MV-4-11 (cell line): Measurements from ENCODE around the gene RPS6KA5.
A peak's percentile ranks its signal among the peaks of the same experiment; 100 is the strongest.
"Not testable (repeated sequence)": the region's sequence is repeated elsewhere in the genome, so short reads cannot be mapped to it uniquely, and the experiment has no call there.

Experiments
- DNase-seq: peaks from one replicate; lab custom pipeline; 2025; lab: John Stamatoyannopoulos, UW

Gene RPS6KA5

GRCh38 chr14:90870950-90871604 lies 189.4 kb downstream of the RPS6KA5 start:
- DNase-seq: no peak

DNA sequence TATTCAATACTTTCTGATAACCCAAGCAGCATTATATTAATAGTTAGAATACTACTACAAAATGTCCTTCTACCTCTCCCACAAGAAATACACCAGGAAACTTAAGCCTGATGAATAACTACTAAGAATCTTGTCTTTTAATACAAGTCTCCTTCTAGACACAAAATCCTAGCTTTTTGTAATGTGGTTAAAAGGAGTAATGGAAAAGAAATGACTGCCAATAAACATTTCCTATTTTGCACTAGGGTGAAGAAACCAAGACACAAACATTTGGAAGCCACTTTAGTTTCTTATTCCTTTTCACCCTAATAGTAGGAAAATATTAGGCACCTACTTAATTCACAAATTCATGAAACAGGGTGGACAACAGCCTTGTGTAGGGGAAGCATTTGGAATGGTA lies 192.9 kb downstream of the RPS6KA5 start:
- no peak for DNase-seq

- no peak for DNase-seq
These were observed 193.6 kb downstream of the RPS6KA5 start for GRCh38 chr14:90866833-90867232.

- no peak for DNase-seq
These were observed 195.7 kb downstream of the RPS6KA5 start for GRCh38 chr14:90864741-90865140.

DNA sequence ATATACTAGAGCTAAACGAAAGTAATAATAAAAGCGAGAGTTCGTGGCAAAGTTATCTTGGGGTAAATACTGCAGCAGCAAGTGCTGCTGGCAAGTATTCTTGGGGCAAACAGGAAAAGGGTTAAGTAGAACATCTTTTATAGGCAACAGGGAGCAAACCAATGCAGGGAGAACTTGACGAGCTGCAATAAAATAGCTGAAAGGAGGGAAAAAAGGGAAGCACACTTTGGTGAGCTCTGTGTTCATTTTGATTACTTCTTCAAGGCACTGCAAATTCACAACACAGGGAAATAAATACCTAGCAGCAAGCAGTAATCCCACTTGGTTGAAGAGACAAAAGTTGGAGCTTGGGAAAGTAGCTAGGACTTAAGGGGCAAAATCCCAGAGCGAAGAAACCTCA lies 201.9 kb downstream of the RPS6KA5 start:
- no peak for DNase-seq

DNA sequence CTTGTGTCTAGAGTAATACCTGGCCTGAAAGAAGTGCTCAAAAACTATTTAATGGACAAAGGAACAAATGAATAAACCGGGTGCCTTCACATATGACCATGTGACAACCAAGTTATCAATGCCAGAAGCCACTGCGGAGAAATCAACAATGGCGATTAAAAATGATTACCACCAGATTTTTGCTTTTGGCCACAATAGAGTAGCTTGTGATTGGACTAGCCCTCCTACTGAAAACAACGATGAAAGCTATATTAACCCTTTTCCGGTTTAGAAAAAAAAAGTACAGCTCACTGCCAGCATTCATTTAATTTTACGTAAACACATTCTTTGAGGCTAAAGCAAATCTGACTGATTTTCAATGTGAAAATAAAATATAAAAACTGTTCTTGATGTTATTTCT lies 202.6 kb downstream of the RPS6KA5 start:
- no peak for DNase-seq

- DNase-seq: not testable (repeated sequence)
These were observed 204.3 kb downstream of the RPS6KA5 start for GRCh38 chr14:90856115-90856514.

GRCh38 chr14:90853116-90853515 lies 207.3 kb downstream of the RPS6KA5 start:
- DNase-seq: no peak

GRCh38 chr14:90851327-90852036 lies 209.0 kb downstream of the RPS6KA5 start:
- no peak for DNase-seq

DNA sequence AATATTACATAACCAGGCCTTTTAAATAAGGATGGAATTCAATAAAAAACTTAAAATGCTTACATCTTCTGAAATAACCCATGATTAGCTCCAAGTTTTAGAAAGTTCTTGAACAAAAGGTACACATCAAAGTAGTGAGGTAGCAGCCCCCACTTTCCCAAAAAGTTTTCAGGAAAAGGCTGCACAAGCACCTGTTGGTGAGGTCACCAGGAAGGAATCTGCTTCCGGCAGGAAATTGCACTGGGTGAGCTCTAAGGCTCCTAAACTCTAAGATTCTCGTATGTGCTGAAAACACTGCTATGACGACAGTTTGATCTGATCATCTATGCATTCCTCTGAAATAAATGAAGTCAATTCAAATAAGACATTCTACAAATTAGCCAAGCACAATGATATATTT lies 210.0 kb downstream of the RPS6KA5 start:
- DNase-seq: no peak

DNA sequence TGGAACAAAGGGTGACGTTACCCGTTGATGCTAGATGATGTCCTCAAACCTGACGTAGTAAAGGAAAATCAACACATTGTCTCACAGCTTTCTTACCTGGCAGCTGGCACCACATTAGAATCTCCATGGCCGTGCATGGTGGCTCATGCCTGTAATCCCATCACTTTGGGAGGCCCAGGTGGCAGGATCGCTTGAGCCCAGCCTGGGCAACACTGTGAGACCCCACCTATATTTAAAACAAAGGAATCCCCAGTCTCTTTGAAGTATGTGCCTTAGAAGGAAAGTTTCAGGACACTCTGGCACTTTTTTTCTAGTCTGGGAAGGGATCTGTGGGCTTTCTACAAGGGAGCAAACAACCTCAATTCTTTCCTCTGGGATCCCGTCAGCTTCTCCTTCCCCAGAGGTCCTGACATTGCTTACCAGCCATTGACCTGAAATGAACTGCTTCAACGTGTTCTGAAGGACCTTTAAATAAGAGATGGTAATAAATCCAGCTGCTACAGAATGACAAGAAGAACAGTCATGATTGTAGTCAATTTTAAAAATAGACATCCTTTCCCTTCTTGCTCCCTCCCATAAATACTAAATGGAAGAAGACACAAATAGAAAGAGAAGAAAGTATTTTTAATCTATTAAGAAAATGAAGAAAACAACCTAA lies 210.5 kb downstream of the RPS6KA5 start:
- no peak for DNase-seq

DNA sequence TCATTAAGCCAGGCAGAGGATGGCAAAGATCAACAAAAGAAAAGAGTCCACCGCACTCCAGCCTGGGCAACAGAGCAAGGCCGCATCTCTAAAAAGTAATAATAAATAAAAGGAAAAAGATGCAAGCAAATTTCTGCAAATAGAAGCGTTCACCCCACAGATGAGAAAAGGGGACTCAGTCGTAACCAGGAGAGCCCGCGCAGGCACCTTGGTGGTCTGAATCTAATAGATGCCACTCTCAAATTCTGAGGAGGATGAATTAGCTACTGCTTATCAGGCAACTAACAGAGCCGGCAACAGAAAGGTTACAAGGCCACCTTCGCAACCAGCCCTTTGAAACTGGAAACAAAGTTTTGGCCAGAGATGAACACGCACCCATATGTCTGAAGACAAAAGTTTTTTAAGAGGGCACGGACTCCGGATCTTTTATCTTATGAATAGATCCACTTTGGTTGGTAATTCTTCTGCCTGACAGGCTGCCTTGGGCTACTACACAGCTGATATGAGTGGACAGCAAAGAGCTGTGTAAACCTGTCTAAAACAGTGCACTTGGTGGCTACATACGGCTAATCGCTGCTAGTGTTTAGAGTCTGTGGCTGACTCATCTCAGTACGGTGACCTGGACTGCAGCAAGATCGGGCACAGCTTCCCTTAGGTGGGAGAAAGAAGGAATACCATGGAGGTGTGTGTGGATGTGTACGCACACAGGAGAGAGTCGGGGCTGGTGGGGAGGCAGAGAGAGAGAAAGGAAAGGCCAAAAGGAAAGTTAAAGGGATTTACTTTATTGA lies 211.3 kb downstream of the RPS6KA5 start:
- DNase-seq: no peak

GRCh38 chr14:90846511-90846910 lies 213.9 kb downstream of the RPS6KA5 start:
- peak; percentile 26 for DNase-seq

GRCh38 chr14:90844321-90844720 lies 216.1 kb downstream of the RPS6KA5 start:
- no peak for DNase-seq

DNA sequence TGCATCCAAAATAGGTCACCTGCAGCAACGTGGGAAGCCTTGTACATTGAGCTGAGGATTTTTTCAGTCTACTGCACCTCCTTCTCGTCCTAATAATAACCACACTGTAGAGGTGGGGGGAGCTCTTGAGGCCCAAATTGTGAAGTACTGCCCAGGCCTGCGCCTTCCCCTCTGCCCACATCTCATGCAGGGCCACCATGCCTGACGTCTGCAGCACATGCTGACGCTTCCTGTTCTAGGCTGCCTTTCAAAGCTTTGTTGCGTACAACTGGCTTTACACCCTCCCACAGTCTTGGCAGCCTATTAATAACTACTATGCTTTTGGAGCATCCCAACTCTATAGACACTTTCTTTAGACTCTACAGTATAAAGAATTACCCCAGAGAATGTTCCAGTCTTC lies 217.7 kb downstream of the RPS6KA5 start:
- DNase-seq: peak; percentile 39

DNA sequence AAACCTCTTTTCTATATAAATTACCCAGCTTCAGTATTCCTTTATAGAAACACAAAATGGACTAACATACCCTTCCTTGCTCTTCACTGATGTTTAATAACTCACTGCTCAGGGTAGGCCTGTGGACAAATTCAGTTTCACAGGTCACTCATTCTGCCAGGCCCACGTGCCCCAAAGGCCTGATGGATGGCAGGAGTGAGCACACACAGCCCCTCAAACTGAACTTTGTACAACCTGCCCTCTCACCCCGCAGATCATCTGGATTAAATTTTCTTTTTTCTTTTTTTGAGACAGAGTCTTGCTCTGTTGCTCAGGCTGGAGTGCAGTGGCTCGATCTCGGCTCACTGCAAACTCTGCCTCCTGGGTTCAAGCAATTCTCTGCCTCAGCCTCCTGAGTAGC lies 219.8 kb downstream of the RPS6KA5 start:
- DNase-seq: not testable (repeated sequence)

DNA sequence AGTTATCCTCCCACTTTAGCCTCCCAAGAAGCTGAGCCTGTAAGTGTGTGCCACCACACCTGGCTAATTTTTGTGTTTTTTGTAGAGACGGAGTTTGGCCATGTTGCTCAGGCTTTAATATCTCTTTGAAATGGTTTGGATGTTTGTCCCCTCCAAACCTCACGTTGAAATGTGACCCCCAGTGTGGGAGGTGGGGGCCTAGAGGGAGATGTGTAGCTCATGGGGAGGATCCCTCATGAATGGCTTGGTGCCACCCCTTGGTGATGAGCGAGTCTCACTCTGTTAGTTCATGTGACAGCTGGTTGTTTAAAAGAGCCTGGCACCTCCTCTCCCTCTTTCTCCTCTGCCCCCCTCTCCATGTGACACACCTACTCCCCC lies 220.6 kb downstream of the RPS6KA5 start:
- no peak for DNase-seq

DNA sequence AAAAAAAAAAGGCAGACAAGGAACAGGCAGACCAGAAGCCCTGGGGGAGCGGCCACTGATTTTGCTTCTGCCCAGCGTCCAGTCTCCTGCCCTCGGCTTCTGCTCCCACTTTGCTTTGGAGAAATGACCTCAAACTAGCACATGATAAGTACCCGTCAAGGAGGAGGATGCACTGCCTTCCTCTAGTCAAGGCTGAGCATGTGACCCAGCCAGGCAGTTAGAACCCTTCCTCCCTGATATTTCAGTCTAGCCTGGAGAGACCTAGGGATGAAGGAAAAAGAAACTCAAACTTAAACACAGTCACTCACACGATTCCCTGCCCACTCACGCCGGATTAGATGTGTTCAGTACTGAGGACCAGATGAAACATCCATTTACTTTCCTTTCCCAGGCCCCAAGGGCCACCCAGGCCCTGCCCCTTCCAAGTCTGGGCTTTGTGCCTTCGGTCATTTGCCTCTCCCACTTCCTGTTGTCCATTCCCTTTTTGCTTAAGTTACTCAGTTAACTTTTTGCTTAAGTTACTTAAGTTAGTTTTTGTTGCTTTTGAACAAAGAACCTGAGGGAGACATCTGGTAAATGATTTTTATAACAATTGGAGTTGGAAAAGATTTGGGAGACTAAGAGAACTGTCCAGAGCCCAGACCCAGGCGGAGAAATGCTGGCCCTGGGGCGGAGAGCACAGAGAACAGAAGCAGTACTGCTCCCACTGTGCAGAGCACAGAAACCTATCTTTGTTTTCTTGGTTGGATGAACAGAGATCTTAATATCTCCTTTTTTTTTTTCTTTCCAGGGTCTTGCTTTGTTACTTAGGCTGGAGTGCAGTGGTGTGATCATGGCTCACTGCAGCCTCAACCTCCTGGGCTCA lies 221.2 kb downstream of the RPS6KA5 start:
- DNase-seq: peak; percentile 7

DNA sequence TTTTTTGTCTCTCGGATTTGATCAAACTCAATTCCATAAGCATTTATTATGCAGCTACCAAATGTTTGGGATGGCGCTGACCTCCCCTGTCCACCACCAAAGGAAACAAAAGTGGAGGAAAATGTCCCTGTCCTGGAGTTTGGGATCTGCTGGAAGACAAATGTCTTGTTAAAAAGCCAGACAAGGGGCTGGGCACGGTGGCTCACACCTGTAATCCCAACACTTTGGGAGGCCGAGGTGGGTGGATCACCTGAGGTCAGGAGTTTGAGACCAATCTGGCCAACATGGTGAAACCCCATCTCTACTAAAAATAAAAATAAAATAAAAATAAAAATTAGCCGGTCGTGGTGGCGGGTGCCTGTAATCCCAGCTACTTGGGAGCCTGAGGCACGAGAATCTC lies 221.9 kb downstream of the RPS6KA5 start:
- DNase-seq: not testable (repeated sequence)

DNA sequence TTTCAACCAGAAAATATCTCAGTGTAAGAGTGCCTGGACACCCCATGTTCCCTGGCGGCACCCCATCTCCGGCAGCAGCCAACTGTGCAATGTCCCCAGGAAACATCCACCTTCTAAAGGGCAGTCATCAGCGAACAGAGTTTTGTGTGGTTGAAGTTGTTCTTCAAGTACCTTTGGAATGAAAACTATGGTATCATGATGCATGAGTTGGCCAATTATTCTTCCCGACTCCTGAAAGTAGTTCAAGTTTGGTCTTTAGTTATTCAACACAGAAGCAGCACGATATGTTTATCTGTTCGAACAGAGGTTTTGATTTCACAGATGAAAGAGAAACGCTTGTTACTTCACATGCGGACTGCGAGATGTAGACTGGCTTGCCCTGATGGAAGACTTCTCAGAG lies 223.1 kb downstream of the RPS6KA5 start:
- no peak for DNase-seq

DNA sequence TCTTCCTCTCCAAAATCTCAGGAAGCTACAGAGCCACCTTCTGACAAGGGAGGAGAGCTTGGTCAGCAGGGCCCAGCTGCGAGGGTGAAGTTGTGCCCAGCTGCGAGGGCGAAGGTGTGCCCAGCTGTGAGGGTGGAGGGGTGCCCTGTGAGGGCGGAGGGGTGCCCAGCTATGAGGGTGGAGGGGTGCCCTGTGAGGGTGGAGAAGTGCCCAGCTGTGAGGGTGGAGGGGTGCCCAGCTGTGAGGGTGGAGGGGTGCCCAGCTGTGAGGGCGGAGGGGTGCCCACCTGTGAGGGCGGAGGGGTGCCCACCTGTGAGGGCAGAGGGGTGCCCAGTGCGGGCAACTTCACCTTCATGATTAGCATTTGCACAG lies 223.8 kb downstream of the RPS6KA5 start:
- no peak for DNase-seq

GRCh38 chr14:90831821-90832220 lies 228.6 kb downstream of the RPS6KA5 start:
- no peak for DNase-seq
